HFF-Myc (cell line): ENCODE measurements around the gene PIM3.

Experiments
- DNase-seq: peaks from one replicate; pipeline ENCODE4 v3.0.0-alpha.2; 2011; ENCODE audit warnings: low read depth; ENCODE audit errors: extremely low read depth
- H3K4me3 ChIP-seq: replicated peaks from 2 replicates; pipeline ENCODE4 v1.5.1; 2011; ENCODE audit warnings: low read depth, mild to moderate bottlenecking, control low read depth, low read length
- TF ChIP-seq, protein P1 (sequence below): IDR thresholded peaks from 2 replicates; pipeline ENCODE4 v1.5.1; 2012; ENCODE audit warnings: mild to moderate bottlenecking, low read depth, low read length, control low read depth; ENCODE audit errors: missing control alignments

PIM3 gene

DNA sequence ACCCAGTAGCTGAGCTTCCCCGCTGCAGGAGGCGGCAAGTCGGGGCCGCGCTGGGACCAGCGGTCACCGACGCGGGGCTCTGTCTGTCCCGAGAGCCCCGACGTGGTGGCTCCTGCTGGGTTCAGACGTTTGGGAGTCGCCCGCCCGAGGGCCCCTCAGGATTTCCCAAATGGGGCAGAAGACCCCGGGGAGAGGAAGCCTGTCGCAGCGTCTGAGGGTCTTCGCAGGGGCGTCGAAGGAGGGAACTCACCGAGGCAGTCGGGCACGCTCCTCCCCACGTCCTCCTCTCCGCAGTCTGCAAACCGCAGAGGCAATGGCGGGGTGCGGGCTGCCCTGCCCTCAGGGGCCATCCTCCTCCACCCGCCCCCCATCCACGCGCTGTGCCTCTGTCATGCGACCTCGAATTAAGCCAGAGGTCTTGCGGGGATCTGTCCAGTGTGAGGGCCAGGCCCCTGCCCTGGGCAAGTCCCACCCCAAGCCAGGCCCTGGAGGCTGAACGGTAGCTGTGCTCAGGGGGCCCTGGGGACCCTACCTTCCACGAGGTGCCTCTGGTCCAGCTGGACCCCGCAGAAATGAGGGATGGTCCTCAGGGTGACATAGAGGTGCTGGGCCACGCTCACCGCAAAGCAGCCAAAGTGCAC, 39.5 kb downstream of the PIM3 start:
- TF ChIP-seq, protein P1, sequence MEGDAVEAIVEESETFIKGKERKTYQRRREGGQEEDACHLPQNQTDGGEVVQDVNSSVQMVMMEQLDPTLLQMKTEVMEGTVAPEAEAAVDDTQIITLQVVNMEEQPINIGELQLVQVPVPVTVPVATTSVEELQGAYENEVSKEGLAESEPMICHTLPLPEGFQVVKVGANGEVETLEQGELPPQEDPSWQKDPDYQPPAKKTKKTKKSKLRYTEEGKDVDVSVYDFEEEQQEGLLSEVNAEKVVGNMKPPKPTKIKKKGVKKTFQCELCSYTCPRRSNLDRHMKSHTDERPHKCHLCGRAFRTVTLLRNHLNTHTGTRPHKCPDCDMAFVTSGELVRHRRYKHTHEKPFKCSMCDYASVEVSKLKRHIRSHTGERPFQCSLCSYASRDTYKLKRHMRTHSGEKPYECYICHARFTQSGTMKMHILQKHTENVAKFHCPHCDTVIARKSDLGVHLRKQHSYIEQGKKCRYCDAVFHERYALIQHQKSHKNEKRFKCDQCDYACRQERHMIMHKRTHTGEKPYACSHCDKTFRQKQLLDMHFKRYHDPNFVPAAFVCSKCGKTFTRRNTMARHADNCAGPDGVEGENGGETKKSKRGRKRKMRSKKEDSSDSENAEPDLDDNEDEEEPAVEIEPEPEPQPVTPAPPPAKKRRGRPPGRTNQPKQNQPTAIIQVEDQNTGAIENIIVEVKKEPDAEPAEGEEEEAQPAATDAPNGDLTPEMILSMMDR: no peak
- DNase-seq: no peak
- H3K4me3 ChIP-seq: no peak overlapping the region

DNA sequence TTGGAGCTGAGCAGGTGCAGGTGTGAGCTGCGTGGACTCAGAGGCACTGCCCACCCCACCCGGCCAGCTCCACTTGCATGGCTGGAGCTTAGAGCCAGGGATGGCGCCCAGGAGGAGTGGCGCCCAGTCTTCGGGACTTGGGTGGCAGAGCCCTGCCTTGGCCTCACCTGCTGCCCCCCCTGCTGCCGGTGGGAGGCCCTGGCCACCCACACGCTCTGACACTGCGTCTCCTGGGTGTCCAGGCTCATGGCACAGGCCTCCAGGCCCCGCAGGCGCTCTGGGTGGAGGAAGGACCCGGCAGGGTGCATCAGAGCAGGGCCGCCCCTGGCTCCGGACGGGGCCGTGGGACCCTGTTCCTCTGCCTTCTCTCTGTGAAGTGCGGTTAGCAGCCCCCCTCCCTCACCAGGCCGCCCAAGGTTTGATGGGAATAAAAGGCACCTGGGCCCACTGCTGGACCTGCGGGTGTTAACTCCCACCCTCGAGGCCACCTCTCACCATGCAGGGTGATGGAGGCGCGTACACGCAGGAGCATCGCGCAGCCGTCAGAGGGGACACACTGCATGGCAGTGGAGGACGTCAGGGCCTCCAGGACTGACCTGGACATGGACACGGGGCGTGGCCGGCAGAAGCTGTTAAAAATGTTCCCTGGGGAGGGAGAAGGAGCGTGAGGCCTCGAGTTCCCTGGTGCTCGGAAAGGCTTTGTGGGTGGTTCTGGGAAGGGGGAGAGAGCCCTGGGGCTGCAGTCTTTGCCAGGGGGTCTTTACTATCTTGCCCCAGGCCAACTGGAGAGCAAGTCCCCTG, 40.2 kb downstream of the PIM3 start:
- no peak overlapping the region for H3K4me3 ChIP-seq
- DNase-seq: no peak
- TF ChIP-seq, protein P1: no peak

DNA sequence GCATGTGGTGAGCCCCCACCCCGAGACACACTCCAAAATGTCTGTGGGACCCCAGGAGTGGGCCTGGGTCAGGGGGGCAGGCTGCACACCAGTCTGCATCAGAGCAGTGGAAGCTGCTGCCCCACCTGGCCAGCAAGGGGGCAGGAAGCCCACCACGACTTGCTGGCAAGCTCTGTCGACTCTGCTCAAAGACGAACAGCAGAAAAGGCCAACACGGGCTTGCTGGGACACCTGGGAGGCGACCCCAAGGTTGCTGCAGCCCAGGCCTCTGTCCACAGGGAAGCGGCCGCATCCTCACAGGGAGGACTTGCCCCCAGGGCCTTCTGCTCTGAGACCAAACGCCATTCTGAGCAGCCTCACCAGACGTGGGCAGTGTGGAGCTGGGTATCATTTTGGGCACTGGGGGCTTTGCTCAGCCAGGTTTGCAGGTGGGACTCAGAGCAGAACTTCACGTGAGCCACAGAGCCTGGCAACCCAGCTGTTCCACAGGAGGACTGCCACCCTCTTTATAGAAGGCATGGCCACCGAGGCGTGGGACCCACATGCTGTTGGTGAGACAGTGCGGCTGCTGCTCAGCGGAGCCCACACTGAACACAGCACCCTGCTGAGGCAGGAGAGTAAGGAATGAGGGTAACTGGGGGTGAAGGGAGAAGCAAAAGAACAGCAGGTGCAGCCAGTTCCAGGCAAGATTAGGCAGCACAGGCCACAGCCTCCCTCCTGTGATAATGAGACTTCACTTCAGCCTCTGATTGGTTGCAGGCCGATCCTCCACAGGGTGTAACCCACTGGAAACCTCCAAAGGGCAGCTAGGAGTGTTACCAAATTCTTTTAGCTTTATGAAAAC, 41.0 kb downstream of the PIM3 start:
- no peak for DNase-seq
- TF ChIP-seq, protein P1: no peak
- no peak overlapping the region for H3K4me3 ChIP-seq

DNA sequence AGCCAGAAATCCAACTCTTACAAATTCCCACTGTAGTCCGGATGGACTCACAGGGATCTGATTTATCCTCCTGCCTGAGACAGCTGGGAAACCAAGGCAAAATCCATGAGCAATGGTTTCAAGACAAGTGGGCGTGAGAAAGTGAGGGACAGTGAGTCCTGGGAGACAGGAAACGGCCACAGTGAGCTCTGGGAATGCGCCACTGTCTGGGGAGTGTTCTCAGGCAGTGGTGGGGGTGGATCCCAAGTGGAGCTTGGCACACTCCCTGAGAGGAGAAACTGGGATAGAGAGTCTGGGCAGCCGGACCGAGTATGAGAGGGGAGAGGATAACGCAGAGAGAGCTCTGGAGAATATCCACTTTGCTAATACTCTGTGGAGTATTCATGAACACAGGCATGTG, 42.2 kb downstream of the PIM3 start:
- DNase-seq: no peak
- TF ChIP-seq, protein P1: no peak
- no peak overlapping the region for H3K4me3 ChIP-seq

DNA sequence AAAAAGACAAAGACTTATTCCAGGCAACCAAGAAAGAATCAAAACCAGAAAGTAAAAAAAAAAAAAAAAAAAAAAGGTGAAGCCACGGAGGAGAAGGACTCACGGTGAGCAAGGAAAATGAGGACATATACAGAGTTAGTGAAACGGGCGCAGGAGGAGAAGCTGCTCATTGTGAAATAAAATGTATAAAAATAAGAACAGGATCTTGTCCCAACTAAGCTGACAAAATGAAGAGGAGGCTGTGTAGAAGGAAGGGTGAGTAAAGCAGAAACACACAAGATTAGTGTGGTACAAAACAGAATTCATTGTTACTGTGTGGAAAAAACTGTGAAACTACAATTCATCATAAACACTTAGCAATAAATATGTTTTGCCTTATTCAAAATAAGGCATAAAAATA, 44.3 kb downstream of the PIM3 start:
- TF ChIP-seq, protein P1: no peak
- no peak for DNase-seq
- no peak overlapping the region for H3K4me3 ChIP-seq

DNA sequence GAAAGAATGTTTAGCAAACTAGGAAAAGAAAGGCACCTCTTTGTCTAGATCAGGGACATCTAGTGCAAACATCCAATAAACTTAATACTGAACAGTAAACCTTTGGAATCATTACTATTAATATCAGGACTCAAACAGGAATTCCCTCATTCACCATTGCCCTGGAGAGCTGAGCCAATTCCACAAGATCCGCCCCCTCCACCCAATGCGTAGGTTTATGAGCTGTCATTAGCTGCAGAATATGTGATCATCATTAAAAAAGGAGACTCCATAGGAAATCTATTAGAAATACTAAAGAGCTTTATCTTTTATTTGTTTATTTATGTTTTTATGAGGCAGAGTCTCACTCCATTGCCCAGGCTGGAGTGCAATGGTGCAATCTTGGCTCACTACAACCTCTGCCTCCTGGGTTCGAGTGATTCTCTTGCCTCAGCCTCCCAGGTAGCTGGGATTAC, 46.5 kb downstream of the PIM3 start:
- H3K4me3 ChIP-seq: no peak overlapping the region
- no peak for DNase-seq
- TF ChIP-seq, protein P1: no peak
